IMR-90 (cell line): ENCODE measurements around the gene NOP10. TPM values are rescaled to one million over a fixed set of nuclear protein-coding genes. Genes with fewer than 3 reads are reported as not detected.

ENCODE experiments used
- ATAC-seq: fragments of 200-7000 bp; cut with Tn5 transposase; 2 replicates; pipeline ENCODE4 v1.9.1; 2020; ENCODE audit warnings: low read depth, mild to moderate bottlenecking, moderate library complexity
- BruUV-seq: library from RNA; stranded (reverse); fragments of 400-500 nt; replicated peaks from 2 replicates; lab custom pipeline; 2021; lab: Mats Ljungman, UMichigan
- CTCF ChIA-PET: fragments of 300-600 bp; formaldehyde crosslinking; extraction: SDS; loops from one replicate; lab custom pipeline; 2021; ENCODE audit warnings: antibody characterized with exemption; lab: Yijun Ruan, JAX
- POLR2A ChIA-PET: fragments of 300-600 bp; sonication (Branson Sonifier 250); formaldehyde crosslinking; loops from one replicate; lab custom pipeline; 2022; ENCODE audit warnings: antibody characterized with exemption; ENCODE audit not compliant: unreplicated experiment; lab: Charles Lee
- DNase-seq: peaks from one replicate; pipeline ENCODE4 v3.0.0; 2013
- H2AFZ ChIP-seq: replicated peaks from 2 replicates; pipeline ENCODE3; 2013; ENCODE audit warnings: low read length, mild to moderate bottlenecking; ENCODE audit not compliant: poor library complexity
- H2AK5ac ChIP-seq: 2 replicates; pipeline ENCODE4 v1.6.1; 2013; ENCODE audit warnings: low read depth, low read length, inconsistent platforms
- H2AK9ac ChIP-seq: replicated peaks from 2 replicates; pipeline ENCODE3; 2013; ENCODE audit warnings: mild to moderate bottlenecking, low read depth, low read length, moderate library complexity; ENCODE audit not compliant: poor library complexity
- H2BK120ac ChIP-seq: 2 replicates; pipeline ENCODE4 v1.6.1; 2013; ENCODE audit warnings: low read depth, low read length, inconsistent platforms
- H2BK15ac ChIP-seq: 3 replicates; pipeline ENCODE4 v1.6.1; 2013; ENCODE audit warnings: low read depth, low read length, inconsistent platforms
- H2BK20ac ChIP-seq: 2 replicates; pipeline ENCODE4 v1.6.1; 2013; ENCODE audit warnings: low read depth, mild to moderate bottlenecking, inconsistent platforms, low read length, moderate library complexity
- H2BK5ac ChIP-seq: 2 replicates; pipeline ENCODE4 v1.6.1; 2013; ENCODE audit warnings: mild to moderate bottlenecking, low read depth, low read length, inconsistent platforms; ENCODE audit not compliant: poor library complexity, severe bottlenecking
- H3K14ac ChIP-seq: replicated peaks from 2 replicates; pipeline ENCODE4 v1.6.1; 2013; ENCODE audit warnings: low read depth, low read length, inconsistent platforms
- H3K18ac ChIP-seq: 2 replicates; pipeline ENCODE4 v1.6.1; 2013; ENCODE audit warnings: low read depth, low read length, control low read depth
- H3K23ac ChIP-seq: 2 replicates; pipeline ENCODE4 v1.6.1; 2013; ENCODE audit warnings: low read depth, low read length, inconsistent platforms
- H3K27ac ChIP-seq: 2 replicates; pipeline ENCODE4 v1.5.1; 2013; ENCODE audit warnings: mild to moderate bottlenecking, control low read depth, low read length; ENCODE audit not compliant: insufficient read depth
- H3K27me3 ChIP-seq: 2 replicates; pipeline ENCODE4 v1.6.1; 2013; ENCODE audit warnings: low read length; ENCODE audit not compliant: control insufficient read depth, insufficient read depth
- H3K36me3 ChIP-seq: 2 replicates; pipeline ENCODE4 v1.6.1; 2013; ENCODE audit warnings: low read length, mixed read lengths; ENCODE audit not compliant: control insufficient read depth, insufficient read depth
- H3K4ac ChIP-seq: 2 replicates; pipeline ENCODE4 v1.6.1; 2013; ENCODE audit warnings: low read depth, low read length, inconsistent platforms
- H3K4me1 ChIP-seq: 2 replicates; pipeline ENCODE4 v1.6.1; 2013; ENCODE audit warnings: low read length, mixed read lengths; ENCODE audit not compliant: control insufficient read depth, insufficient read depth
- H3K4me2 ChIP-seq: 2 replicates; pipeline ENCODE4 v1.6.1; 2013; ENCODE audit warnings: low read depth, mild to moderate bottlenecking, control low read depth, low read length, moderate library complexity
- H3K4me3 ChIP-seq: 2 replicates; pipeline ENCODE4 v1.5.1; 2013; ENCODE audit warnings: low read depth, mild to moderate bottlenecking, control low read depth, low read length, moderate library complexity; ENCODE audit not compliant: insufficient read depth
- H3K56ac ChIP-seq: 2 replicates; pipeline ENCODE4 v1.6.1; 2013; ENCODE audit warnings: low read length, inconsistent platforms; ENCODE audit not compliant: insufficient read depth; ENCODE audit errors: extremely low read depth
- H3K79me1 ChIP-seq, 2 experiments: 2 replicates each; pipeline ENCODE4 v1.6.1; 2013; ENCODE audit warnings: low read length in 2 of 2, inconsistent platforms in 1 of 2, low read depth in 1 of 2
- H3K9ac ChIP-seq: 2 replicates; pipeline ENCODE4 v1.6.1; 2013; ENCODE audit warnings: low read depth, low read length, control low read depth
- H3K9me1 ChIP-seq: 2 replicates; pipeline ENCODE4 v1.6.1; 2013; ENCODE audit warnings: low read length, inconsistent platforms; ENCODE audit not compliant: insufficient read depth
- H3K9me3 ChIP-seq: 2 replicates; pipeline ENCODE4 v1.6.1; 2013; ENCODE audit warnings: low read length; ENCODE audit not compliant: control insufficient read depth, insufficient read depth
- H4K20me1 ChIP-seq: 2 replicates; pipeline ENCODE4 v1.6.1; 2013; ENCODE audit warnings: low read length, inconsistent platforms; ENCODE audit not compliant: insufficient read depth
- H4K5ac ChIP-seq: 2 replicates; pipeline ENCODE4 v1.6.1; 2013; ENCODE audit warnings: mild to moderate bottlenecking, low read depth, low read length, control low read depth
- H4K8ac ChIP-seq, 2 experiments: 2 replicates each; pipeline ENCODE4 v1.6.1; 2013; ENCODE audit warnings: low read depth in 2 of 2, low read length in 2 of 2, control low read depth in 1 of 2, inconsistent platforms in 1 of 2
- H4K91ac ChIP-seq: 2 replicates; pipeline ENCODE4 v1.6.1; 2013; ENCODE audit warnings: low read depth, low read length, inconsistent platforms; ENCODE audit not compliant: insufficient read depth
- BHLHE40 ChIP-seq: fragments of 150-350 bp; IDR thresholded peaks from 2 replicates; pipeline ENCODE4 v1.6.1; 2016; ENCODE audit warnings: mild to moderate bottlenecking, low read depth, low read length
- CEBPB ChIP-seq: IDR thresholded peaks from 2 replicates; pipeline ENCODE4 v1.6.1; 2012; ENCODE audit warnings: low read depth, low read length, improper control_type of control experiment
- CHD1 ChIP-seq: IDR thresholded peaks from 2 replicates; pipeline ENCODE4 v1.6.1; 2012; ENCODE audit warnings: low read depth, low read length, improper control_type of control experiment
- ELK1 ChIP-seq: fragments of 150-350 bp; IDR thresholded peaks from 2 replicates; pipeline ENCODE4 v1.6.1; 2016; ENCODE audit warnings: low read depth, mild to moderate bottlenecking, low read length, moderate library complexity, borderline replicate concordance
- FOS ChIP-seq: fragments of 150-350 bp; IDR thresholded peaks from 2 replicates; pipeline ENCODE4 v1.6.1; 2016; ENCODE audit warnings: low read depth, low read length
- MAFK ChIP-seq: IDR thresholded peaks from 2 replicates; pipeline ENCODE4 v1.6.1; 2012; ENCODE audit warnings: low read depth, low read length, improper control_type of control experiment
- MAZ ChIP-seq: IDR thresholded peaks from 2 replicates; pipeline ENCODE4 v1.6.1; 2012; ENCODE audit warnings: low read depth, mild to moderate bottlenecking, low read length, improper control_type of control experiment, moderate library complexity, borderline replicate concordance
- MXI1 ChIP-seq: IDR thresholded peaks from 2 replicates; pipeline ENCODE4 v1.6.1; 2012; ENCODE audit warnings: low read depth, mild to moderate bottlenecking, low read length, moderate library complexity, borderline replicate concordance
- NFE2L2 ChIP-seq: fragments of 150-350 bp; IDR thresholded peaks from 2 replicates; pipeline ENCODE4 v1.6.1; 2016; ENCODE audit warnings: low read depth, mild to moderate bottlenecking, low read length
- POLR2A ChIP-seq: IDR thresholded peaks from 2 replicates; pipeline ENCODE4 v1.6.1; 2012; ENCODE audit warnings: mild to moderate bottlenecking, low read depth, low read length
- RAD21 ChIP-seq: IDR thresholded peaks from 2 replicates; pipeline ENCODE4 v1.6.1; 2012; ENCODE audit warnings: low read length, improper control_type of control experiment
- RCOR1 ChIP-seq: IDR thresholded peaks from 2 replicates; pipeline ENCODE4 v1.6.1; 2012; ENCODE audit warnings: mild to moderate bottlenecking, low read length, improper control_type of control experiment; ENCODE audit not compliant: insufficient replicate concordance
- RFX5 ChIP-seq: IDR thresholded peaks from 2 replicates; pipeline ENCODE4 v1.8.0; 2012; ENCODE audit warnings: low read depth, mild to moderate bottlenecking, low read length, moderate library complexity
- SMC3 ChIP-seq: fragments of 150-350 bp; IDR thresholded peaks from 2 replicates; pipeline ENCODE4 v1.6.1; 2016; ENCODE audit warnings: low read depth, mild to moderate bottlenecking, antibody characterized with exemption, low read length, moderate library complexity
- USF2 ChIP-seq: fragments of 150-350 bp; IDR thresholded peaks from 2 replicates; pipeline ENCODE4 v1.6.1; 2017; ENCODE audit warnings: mild to moderate bottlenecking, antibody characterized with exemption, low read length, low read depth
- WGBS, 2 experiments: methylation state at CpG; one replicate each; pipeline versions ENCODE4 v1.1.5 to v1.1.7; 2013; ENCODE audit warnings: missing lambda C conversion rate in 2 of 2; ENCODE audit not compliant: insufficient read length in 1 of 2; ENCODE audit errors: extremely low coverage in 2 of 2; 5-methylcytosine and 5-hydroxymethylcytosine counted together
- dilution Hi-C: fragments of 300-500 bp; cut with HindIII; formaldehyde crosslinking; loops from one replicate; pipeline ENCODE4 v1.14.3; 2018; ENCODE audit warnings: low sequenced_read_pairs; ENCODE audit not compliant: unreplicated experiment
- in situ Hi-C: fragments of 300-500 bp; cut with MboI; formaldehyde crosslinking; loops from 3 replicates; pipeline ENCODE4 v1.14.3; 2019; ENCODE audit warnings: low sequenced_read_pairs, inconsistent platforms, mixed read lengths
- intact Hi-C: fragments of 100-400 bp; cut with micrococcal nuclease; formaldehyde crosslinking; loops from 2 replicates; pipeline ENCODE4 v1.10.0; 2022
- polyA plus RNA-seq, 3 experiments: library from polyadenylated mRNA; depleted of rRNA; stranded (reverse); fragments of >200 nt; gene quantifications; 2 replicates each; pipeline ENCODE4 v1.2.3, GENCODE V29; 2012; ENCODE audit warnings: low replicate concordance in 1 of 3
- total RNA-seq: library from RNA; depleted of rRNA; stranded (reverse); fragments of >200 nt; gene quantifications from 2 replicates; pipeline ENCODE4 v1.2.3, GENCODE V29; 2012
- TF ChIP-seq, protein P1 (sequence below): conservative IDR thresholded peaks from 2 replicates; pipeline ENCODE4 v1.5.1; 2012; ENCODE audit warnings: mild to moderate bottlenecking, low read depth, low read length, improper control_type of control experiment

Gene NOP10
- total and polyA plus RNA-seq, 2 of the 4 experiments (the other 2 are of a cell fraction): 141 to 468 TPM

- no TSS peak for BruUV-seq
- WGBS, 2 experiments: 80% methylated on average over 1 of the region's 4 CpGs; no CpG with 5 or more reads in 1 of the 2 experiments
Observed at GRCh38 chr15:34358948-34359347, 16.0 kb upstream of the NOP10 start.

More at GRCh38 chr15:34358948-34359347, 16.0 kb upstream of the NOP10 start:
- H4K91ac ChIP-seq: no peak overlapping the region
- no peak overlapping the region for H2BK120ac ChIP-seq
- no peaks in the 10 kb centered on the region for H3K4me1 ChIP-seq
- DNase-seq (no peak), ATAC-seq (no peak)
- no peak overlapping the region for H2BK15ac ChIP-seq
- H2BK5ac ChIP-seq: no peak overlapping the region
- ChIA-PET POLR2A (no interaction called here), CTCF (interaction anchor here (1.1 to 1.2 kb wide), 2 partner anchors 8 to 23 kb away, joined by 3 to 4 read pairs; partner anchors contain the start of gene LPCAT4)
- no peak overlapping the region for H3K4ac ChIP-seq
- no peak overlapping the region for H3K27ac ChIP-seq
- H2AFZ ChIP-seq: no peak overlapping the region
- no peak overlapping the region for H2BK20ac ChIP-seq
- no peak overlapping the region for H3K4me2 ChIP-seq
- H4K8ac ChIP-seq: no peak overlapping the region
- H3K18ac ChIP-seq: no peak overlapping the region
- H3K23ac ChIP-seq: no peak overlapping the region
- TF ChIP-seq CHD1 (no peak), RAD21 (no peak), FOS (no peak), BHLHE40 (no peak), ELK1 (no peak), MXI1 (no peak), RCOR1 (no peak), MAFK (no peak), NFE2L2 (no peak), RFX5 (no peak), SMC3 (no peak), MAZ (no peak), POLR2A (no peak), CEBPB (no peak), USF2 (no peak)
- TF ChIP-seq, protein P1, sequence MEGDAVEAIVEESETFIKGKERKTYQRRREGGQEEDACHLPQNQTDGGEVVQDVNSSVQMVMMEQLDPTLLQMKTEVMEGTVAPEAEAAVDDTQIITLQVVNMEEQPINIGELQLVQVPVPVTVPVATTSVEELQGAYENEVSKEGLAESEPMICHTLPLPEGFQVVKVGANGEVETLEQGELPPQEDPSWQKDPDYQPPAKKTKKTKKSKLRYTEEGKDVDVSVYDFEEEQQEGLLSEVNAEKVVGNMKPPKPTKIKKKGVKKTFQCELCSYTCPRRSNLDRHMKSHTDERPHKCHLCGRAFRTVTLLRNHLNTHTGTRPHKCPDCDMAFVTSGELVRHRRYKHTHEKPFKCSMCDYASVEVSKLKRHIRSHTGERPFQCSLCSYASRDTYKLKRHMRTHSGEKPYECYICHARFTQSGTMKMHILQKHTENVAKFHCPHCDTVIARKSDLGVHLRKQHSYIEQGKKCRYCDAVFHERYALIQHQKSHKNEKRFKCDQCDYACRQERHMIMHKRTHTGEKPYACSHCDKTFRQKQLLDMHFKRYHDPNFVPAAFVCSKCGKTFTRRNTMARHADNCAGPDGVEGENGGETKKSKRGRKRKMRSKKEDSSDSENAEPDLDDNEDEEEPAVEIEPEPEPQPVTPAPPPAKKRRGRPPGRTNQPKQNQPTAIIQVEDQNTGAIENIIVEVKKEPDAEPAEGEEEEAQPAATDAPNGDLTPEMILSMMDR: no peak
- no peak overlapping the region for H4K5ac ChIP-seq
- H3K36me3 ChIP-seq: peaks cover 35% of the 10 kb centered on the region
- H3K9ac ChIP-seq: no peak overlapping the region
- intact Hi-C loops: loop anchor here (5.0 kb wide), 1 partner anchor 223 kb away; the partner anchor contains the start of gene GOLGA8B
- dilution Hi-C loops: no loop called here
- no peaks in the 10 kb centered on the region for H3K27me3 ChIP-seq
- H3K9me3 ChIP-seq: no peaks in the 10 kb centered on the region
- no peak overlapping the region for H2AK5ac ChIP-seq
- in situ Hi-C loops: no loop called here
- no peaks in the 10 kb centered on the region for H4K20me1 ChIP-seq
- 0 out of 4 replicates have a peak, but pooled peaks cover 2 to 6% of the 10 kb centered on the region in 2 experiments for H3K79me1 ChIP-seq
- no peak overlapping the region for H3K56ac ChIP-seq
- no peak overlapping the region for H3K4me3 ChIP-seq
- no peak overlapping the region for H3K14ac ChIP-seq
- no peak overlapping the region for H2AK9ac ChIP-seq
- no peaks in the 10 kb centered on the region for H3K9me1 ChIP-seq
